K562 (cell line): ENCODE results near the gene PLEKHH2. TPM values are rescaled to one million over a fixed set of nuclear protein-coding genes. Genes with fewer than 3 reads are reported as not detected.
A peak's percentile ranks its signal among the peaks of the same experiment; 100 is the strongest.

Experiments
- ATF7 ChIP-seq: fragments of 450-650 bp; IDR thresholded peaks from 2 replicates; pipeline ENCODE4 v1.7.1; 2014; ENCODE audit warnings: mild to moderate bottlenecking, moderate library complexity
- CBX1 ChIP-seq: sonication (generic); IDR thresholded peaks from 2 replicates; pipeline ENCODE4 v1.6.1; 2016; ENCODE audit warnings: antibody characterized with exemption, low read depth, mild to moderate bottlenecking
- DMBX1 ChIP-seq: fragments of 250-450 bp; sonication (Bioruptor Pico); IDR thresholded peaks from 2 replicates; pipeline ENCODE4 v1.8.0; 2022; ENCODE audit warnings: inconsistent platforms, mild to moderate bottlenecking, moderate library complexity, borderline replicate concordance
- HDAC2 ChIP-seq: fragments of 450-650 bp; IDR thresholded peaks from 2 replicates; pipeline ENCODE4 v1.6.1; 2016; ENCODE audit warnings: mild to moderate bottlenecking
- MAFF ChIP-seq: IDR thresholded peaks from 2 replicates; pipeline ENCODE4 v1.6.1; 2012; ENCODE audit warnings: low read length, improper control_type of control experiment
- MAFG ChIP-seq: fragments of 450-650 bp; conservative IDR thresholded peaks from 2 replicates; pipeline ENCODE4 v1.6.1; 2016; ENCODE audit warnings: missing genetic modification characterization, missing compliant biosample characterization
- PML ChIP-seq: IDR thresholded peaks from 2 replicates; pipeline ENCODE4 v1.6.1; 2012; ENCODE audit warnings: low read length, inconsistent platforms
- PTBP1 ChIP-seq: fragments of 200-400 bp; formaldehyde crosslinking; IDR thresholded peaks from 2 replicates; pipeline ENCODE4 v1.6.1; 2017; ENCODE audit warnings: low read depth, low read length
- ZC3H8 ChIP-seq: fragments of 450-650 bp; IDR thresholded peaks from 2 replicates; pipeline ENCODE4 v1.6.1; 2017
- ZNF24 ChIP-seq: fragments of 450-650 bp; IDR thresholded peaks from 2 replicates; pipeline ENCODE4 v1.6.1; 2016
- ZNF274 ChIP-seq: IDR thresholded peaks from 2 replicates; pipeline ENCODE4 v1.6.1; 2011; ENCODE audit warnings: low read depth, mild to moderate bottlenecking, low read length, moderate library complexity, borderline replicate concordance
- ZNF717 ChIP-seq: fragments of 250-450 bp; sonication (Bioruptor Pico); IDR thresholded peaks from 2 replicates; pipeline ENCODE4 v1.5.0; 2021
- polyA plus RNA-seq, 8 experiments: library from polyadenylated mRNA; depleted of rRNA in 4 of 8; stranded (reverse) in 5 of 8; unstranded in 3 of 8; fragments of >200 nt; fragmentation: Nextera tagmentation in 2 of 8; fragmentation: Illumina TruSeq in 1 of 8; extraction: Ambion mirVana in 2 of 8; extraction: Trizol in 1 of 8; gene quantifications; 2 replicates each; pipeline versions ENCODE4 v1.2.1 to v1.2.3, GENCODE V29; 2011 to 2014; ENCODE audit warnings: inconsistent platforms in 1 of 8, missing spikeins in 1 of 8
- total RNA-seq, 7 experiments: library from RNA; depleted of rRNA in 6 of 7; stranded (reverse); fragments of >200 nt in 6 of 7; fragmentation: Illumina TruSeq in 2 of 7; extraction: Trizol in 2 of 7; gene quantifications; 2 replicates each; pipeline versions ENCODE4 v1.2.1 to v1.2.3, GENCODE V29; 2011 to 2021; ENCODE audit warnings: low replicate concordance in 1 of 7
- TF ChIP-seq, protein P1 (sequence below): sonication (generic); formaldehyde crosslinking; IDR thresholded peaks from 2 replicates; pipeline ENCODE4 v1.8.0; 2022; ENCODE audit warnings: missing genetic modification reagents, mild to moderate bottlenecking, moderate library complexity, borderline replicate concordance
- TF ChIP-seq, protein P2 (sequence below): fragments of 450-650 bp; IDR thresholded peaks from 2 replicates; pipeline ENCODE4 v1.6.1; 2018; ENCODE audit warnings: mild to moderate bottlenecking, low read depth; ENCODE audit not compliant: partially characterized antibody
- TF ChIP-seq, protein P3 (sequence below): fragments of 200-600 bp; sonication (generic); IDR thresholded peaks from one replicate; pipeline ENCODE4 v1.6.1; 2012; ENCODE audit warnings: mild to moderate bottlenecking, low read depth, low read length, inconsistent platforms

The PLEKHH2 gene
- total and polyA plus RNA-seq, 9 of the 15 experiments (the other 6 are each of a cell fraction or from before 2014, with no cell fraction given): 0.77 to 13.5 (median 2.7) TPM

DNA sequence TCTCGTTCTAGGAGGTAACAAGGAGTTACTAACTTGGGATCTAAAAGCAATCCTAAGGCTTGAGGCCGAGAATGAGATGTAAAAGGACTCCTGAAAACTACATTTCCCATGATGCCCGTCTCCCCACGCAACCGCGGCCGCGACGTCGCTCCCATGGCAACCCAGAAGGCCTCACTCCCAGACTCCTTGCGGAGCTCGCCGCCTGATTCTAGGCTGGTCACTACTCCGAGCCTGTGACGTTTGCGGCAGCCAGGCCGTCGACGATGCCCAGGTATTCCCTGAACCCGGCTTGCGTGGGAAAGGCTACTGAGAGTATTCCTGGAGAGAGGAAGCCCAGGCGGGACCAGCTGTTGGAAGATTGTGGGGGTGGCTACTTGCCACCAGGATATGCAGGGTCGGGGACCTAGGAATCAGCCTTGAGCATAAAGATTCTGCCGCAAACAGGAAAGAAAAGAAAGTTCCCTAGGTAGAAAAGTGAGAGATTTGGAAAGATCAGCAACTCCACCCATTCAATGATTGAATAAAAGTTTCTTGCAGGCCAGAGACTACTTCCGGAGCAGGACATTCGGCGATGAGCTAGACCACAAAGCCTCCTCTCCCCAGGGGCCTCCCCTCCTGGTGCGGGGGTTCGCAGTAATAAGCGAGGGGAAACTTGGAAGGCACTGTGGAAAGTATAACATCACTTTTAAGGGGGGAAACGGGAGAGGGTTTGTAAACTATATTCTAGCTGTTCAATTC, 137.0 kb downstream of the PLEKHH2 start, which contains the start of gene DYNC2LI1 (continued):
- TF ChIP-seq, protein P1, sequence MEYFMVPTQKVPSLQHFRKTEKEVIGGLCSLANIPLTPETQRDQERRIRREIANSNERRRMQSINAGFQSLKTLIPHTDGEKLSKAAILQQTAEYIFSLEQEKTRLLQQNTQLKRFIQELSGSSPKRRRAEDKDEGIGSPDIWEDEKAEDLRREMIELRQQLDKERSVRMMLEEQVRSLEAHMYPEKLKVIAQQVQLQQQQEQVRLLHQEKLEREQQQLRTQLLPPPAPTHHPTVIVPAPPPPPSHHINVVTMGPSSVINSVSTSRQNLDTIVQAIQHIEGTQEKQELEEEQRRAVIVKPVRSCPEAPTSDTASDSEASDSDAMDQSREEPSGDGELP (CRISPR knock-in tag): peak; percentile 92
- TF ChIP-seq MAFG (no peak), CBX1 (no peak), ZNF274 (no peak), ATF7 (peak; percentile 80; the same call in 1 of the 2 replicates), PTBP1 (no peak), ZNF717 (CRISPR knock-in tag) (no peak), DMBX1 (CRISPR knock-in tag) (0 out of 2 replicates have a peak, but pooled peaks have one; percentile 23), ZC3H8 (no peak), ZNF24 (no peak), PML (peak; percentile 24; the same call in 1 of the 2 replicates), HDAC2 (peak; percentile 62; the same call in 1 of the 2 replicates), MAFF (no peak)
- TF ChIP-seq, protein P2, sequence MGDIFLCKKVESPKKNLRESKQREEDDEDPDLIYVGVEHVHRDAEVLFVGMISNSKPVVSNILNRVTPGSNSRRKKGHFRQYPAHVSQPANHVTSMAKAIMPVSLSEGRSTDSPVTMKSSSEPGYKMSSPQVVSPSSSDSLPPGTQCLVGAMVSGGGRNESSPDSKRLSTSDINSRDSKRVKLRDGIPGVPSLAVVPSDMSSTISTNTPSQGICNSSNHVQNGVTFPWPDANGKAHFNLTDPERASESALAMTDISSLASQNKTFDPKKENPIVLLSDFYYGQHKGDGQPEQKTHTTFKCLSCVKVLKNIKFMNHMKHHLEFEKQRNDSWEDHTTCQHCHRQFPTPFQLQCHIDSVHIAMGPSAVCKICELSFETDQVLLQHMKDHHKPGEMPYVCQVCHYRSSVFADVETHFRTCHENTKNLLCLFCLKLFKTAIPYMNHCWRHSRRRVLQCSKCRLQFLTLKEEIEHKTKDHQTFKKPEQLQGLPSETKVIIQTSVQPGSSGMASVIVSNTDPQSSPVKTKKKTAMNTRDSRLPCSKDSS: no peak
- TF ChIP-seq, protein P3, sequence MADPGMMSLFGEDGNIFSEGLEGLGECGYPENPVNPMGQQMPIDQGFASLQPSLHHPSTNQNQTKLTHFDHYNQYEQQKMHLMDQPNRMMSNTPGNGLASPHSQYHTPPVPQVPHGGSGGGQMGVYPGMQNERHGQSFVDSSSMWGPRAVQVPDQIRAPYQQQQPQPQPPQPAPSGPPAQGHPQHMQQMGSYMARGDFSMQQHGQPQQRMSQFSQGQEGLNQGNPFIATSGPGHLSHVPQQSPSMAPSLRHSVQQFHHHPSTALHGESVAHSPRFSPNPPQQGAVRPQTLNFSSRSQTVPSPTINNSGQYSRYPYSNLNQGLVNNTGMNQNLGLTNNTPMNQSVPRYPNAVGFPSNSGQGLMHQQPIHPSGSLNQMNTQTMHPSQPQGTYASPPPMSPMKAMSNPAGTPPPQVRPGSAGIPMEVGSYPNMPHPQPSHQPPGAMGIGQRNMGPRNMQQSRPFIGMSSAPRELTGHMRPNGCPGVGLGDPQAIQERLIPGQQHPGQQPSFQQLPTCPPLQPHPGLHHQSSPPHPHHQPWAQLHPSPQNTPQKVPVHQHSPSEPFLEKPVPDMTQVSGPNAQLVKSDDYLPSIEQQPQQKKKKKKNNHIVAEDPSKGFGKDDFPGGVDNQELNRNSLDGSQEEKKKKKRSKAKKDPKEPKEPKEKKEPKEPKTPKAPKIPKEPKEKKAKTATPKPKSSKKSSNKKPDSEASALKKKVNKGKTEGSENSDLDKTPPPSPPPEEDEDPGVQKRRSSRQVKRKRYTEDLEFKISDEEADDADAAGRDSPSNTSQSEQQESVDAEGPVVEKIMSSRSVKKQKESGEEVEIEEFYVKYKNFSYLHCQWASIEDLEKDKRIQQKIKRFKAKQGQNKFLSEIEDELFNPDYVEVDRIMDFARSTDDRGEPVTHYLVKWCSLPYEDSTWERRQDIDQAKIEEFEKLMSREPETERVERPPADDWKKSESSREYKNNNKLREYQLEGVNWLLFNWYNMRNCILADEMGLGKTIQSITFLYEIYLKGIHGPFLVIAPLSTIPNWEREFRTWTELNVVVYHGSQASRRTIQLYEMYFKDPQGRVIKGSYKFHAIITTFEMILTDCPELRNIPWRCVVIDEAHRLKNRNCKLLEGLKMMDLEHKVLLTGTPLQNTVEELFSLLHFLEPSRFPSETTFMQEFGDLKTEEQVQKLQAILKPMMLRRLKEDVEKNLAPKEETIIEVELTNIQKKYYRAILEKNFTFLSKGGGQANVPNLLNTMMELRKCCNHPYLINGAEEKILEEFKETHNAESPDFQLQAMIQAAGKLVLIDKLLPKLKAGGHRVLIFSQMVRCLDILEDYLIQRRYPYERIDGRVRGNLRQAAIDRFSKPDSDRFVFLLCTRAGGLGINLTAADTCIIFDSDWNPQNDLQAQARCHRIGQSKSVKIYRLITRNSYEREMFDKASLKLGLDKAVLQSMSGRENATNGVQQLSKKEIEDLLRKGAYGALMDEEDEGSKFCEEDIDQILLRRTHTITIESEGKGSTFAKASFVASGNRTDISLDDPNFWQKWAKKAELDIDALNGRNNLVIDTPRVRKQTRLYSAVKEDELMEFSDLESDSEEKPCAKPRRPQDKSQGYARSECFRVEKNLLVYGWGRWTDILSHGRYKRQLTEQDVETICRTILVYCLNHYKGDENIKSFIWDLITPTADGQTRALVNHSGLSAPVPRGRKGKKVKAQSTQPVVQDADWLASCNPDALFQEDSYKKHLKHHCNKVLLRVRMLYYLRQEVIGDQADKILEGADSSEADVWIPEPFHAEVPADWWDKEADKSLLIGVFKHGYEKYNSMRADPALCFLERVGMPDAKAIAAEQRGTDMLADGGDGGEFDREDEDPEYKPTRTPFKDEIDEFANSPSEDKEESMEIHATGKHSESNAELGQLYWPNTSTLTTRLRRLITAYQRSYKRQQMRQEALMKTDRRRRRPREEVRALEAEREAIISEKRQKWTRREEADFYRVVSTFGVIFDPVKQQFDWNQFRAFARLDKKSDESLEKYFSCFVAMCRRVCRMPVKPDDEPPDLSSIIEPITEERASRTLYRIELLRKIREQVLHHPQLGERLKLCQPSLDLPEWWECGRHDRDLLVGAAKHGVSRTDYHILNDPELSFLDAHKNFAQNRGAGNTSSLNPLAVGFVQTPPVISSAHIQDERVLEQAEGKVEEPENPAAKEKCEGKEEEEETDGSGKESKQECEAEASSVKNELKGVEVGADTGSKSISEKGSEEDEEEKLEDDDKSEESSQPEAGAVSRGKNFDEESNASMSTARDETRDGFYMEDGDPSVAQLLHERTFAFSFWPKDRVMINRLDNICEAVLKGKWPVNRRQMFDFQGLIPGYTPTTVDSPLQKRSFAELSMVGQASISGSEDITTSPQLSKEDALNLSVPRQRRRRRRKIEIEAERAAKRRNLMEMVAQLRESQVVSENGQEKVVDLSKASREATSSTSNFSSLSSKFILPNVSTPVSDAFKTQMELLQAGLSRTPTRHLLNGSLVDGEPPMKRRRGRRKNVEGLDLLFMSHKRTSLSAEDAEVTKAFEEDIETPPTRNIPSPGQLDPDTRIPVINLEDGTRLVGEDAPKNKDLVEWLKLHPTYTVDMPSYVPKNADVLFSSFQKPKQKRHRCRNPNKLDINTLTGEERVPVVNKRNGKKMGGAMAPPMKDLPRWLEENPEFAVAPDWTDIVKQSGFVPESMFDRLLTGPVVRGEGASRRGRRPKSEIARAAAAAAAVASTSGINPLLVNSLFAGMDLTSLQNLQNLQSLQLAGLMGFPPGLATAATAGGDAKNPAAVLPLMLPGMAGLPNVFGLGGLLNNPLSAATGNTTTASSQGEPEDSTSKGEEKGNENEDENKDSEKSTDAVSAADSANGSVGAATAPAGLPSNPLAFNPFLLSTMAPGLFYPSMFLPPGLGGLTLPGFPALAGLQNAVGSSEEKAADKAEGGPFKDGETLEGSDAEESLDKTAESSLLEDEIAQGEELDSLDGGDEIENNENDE: no peak
